HL-60/S4 treated with phorbol 12-myristate 13-acetate at 8.2 ng/mL for 4 days and 3 days (cell line): ENCODE data around the gene TXNDC5.
"Not testable (repeated sequence)": the region's sequence is repeated elsewhere in the genome, so short reads cannot be mapped to it uniquely, and the experiment has no call there.

Source experiments
- in situ Hi-C: fragments of 300-500 bp; cut with MboI; formaldehyde crosslinking; loops from 2 replicates; pipeline ENCODE4 v1.15.0; 2022; ENCODE audit warnings: low sequenced_read_pairs

Gene TXNDC5

DNA sequence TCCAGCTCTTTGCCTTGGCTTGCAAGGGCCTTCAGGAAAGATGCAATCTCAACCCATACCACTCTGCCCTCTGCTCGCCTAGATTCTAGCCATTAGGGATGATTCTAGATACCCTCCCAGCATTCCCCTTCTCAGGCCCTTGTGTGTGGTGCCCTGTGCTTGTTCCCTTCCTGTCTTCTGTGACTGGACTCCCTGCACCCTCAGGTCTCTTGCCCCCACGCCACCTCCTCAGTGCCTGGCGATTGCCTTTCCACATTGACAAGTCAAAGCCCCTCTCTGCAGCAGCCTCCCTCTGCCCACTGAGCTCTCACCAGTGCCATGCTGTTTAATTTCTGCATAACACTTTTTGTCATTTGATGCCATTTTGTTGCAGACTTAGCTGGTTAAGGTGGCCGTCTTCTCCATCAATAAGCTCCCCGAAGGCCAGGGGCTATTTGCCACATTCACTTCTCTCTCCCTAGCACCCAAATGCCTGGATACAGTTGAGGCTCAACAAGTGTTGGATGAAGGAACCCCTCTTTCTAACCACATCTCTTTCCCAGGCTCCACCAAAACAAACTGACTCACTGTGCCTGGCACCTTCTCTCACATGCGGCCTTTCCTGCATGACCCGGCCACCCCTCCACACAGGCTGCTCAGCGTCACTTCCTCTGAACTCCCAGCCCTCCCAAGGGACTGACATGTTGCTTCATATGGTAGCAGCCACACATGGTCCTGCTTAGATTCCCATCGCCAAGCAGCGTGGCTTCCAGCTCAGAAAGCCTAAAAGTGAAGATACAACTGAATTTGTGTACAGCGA is 4.6 kb upstream of the TXNDC5 start:
- in situ Hi-C loops, result no loop called here

DNA sequence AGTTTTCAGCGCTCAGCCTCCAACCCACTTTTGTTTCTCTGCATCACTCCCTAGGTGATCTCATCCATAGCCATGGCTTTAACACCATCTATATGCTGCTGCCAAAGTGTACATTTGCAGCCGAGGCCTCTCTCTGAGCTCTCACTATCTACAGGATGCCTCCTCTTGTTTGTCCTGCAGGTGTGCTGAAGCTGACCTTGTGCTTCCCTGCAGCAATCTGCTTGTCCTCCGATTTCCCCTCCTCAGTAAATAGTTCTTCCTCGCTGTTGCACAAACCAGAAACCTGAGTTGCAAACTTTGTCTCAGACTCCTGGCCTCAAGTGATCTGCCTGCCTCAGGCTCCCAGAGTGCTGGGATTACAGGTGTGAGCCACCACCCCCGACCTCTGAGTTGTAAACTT is 3.7 kb upstream of the TXNDC5 start:
- in situ Hi-C loops, result no loop called here

GRCh38 chr6:7912736-7913517 is 2.3 kb upstream of the TXNDC5 start:
- in situ Hi-C loops, result no loop called here

- in situ Hi-C loops, result no loop called here
These were observed 1.4 kb upstream of the TXNDC5 start for GRCh38 chr6:7912024-7912423.

DNA sequence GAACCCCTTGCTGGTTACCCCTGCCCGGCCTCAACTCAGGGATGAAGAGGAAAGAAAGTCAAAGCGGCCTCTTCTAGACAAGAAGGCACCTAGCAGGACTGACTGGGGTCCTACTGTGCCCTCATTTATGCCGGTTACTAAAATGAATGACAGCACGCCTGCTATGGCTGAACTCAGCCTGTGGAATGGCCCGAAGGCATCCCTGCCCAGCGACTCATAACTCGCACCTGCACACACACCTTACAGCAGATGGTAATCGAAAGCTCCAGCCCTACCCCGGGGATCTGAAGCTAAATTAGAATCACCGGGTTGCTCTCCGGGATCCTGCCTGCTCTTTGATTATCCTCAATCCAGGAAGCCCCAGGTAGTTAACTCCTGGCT is 747 bp upstream of the TXNDC5 start:
- in situ Hi-C loops, result no loop called here

- in situ Hi-C loops, result no loop called here
These were observed 312 bp downstream of the TXNDC5 start for GRCh38 chr6:7910298-7910653.

GRCh38 chr6:7909323-7910276 is 988 bp downstream of the TXNDC5 start:
- in situ Hi-C loops, result no loop called here

GRCh38 chr6:7907159-7907558 is 3.4 kb downstream of the TXNDC5 start:
- in situ Hi-C loops, result no loop called here

DNA sequence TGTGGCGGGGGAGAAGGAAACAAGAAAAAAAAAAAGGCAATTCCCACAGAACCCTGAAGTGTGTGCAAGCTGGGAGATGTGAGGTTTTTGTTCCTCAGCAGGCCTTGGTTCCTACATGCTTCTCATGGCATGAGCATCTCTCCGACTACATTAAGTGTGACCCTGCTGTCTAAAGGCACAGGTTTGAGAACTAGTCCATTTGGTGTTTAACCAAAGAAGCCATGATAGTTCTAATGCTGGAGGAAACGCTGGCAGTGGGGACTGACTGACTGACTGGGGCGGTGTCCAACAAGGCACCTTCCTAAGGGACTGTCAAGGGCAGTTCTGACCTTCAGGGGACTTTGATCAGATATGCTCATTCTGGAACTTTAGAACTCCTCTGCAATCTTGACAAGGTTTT is 3.8 kb downstream of the TXNDC5 start:
- in situ Hi-C loops, result no loop called here

- in situ Hi-C loops, result no loop called here
These were observed 5.2 kb downstream of the TXNDC5 start for GRCh38 chr6:7905416-7905815.

DNA sequence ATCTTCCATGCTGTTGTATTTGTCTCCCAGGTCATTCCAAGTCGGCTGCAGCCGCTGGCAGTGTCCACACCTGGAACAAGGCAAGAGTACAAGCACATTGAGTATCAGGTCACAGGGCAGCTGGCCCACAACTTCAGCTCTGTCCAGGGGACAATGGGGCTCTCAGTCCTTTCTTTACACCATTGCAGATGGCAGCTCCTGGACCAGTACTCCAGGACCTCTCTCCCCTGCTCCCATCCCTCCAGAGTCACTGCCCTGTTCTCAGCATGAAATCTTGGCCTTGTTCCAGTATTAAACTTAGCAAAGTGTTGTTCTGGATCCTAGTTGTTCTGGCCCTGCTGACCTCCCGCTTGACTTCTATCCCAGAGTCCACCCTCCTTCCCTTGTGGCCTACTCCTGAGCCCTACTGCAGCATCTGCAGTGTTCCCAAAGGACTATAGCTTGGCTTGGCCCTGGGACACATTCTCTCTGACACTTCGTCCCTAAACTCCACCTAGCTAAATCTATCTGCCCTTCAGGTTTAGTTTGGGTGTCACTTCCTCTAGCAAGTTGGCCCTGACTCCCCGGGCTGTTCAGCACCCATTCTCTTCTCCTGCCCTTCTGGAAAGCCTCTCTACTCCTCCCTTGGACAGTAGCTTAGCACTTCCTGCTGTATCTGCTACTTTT is 5.8 kb downstream of the TXNDC5 start:
- in situ Hi-C loops, result no loop called here

- in situ Hi-C loops, result no loop called here
These were observed 6.9 kb downstream of the TXNDC5 start for GRCh38 chr6:7903673-7904072.

DNA sequence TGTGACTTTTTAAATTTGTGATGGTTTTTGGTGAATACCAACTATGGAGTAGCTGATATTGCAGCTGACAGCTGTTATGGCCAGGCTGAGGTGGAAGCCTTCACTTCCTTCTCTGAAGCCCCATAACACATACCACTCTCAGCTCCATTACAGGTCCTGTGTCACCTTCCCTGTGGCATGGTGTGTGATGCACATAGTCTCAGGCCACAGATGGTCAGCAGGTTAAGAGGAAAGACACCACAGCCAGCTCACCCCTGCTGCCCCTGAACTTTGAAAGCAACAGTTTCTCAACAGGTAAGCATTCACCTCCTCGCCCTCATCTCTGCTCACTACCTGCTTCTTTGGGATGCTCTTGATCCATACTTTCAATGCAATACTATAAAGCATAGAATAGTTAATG is 7.7 kb downstream of the TXNDC5 start:
- in situ Hi-C loops, result no loop called here

DNA sequence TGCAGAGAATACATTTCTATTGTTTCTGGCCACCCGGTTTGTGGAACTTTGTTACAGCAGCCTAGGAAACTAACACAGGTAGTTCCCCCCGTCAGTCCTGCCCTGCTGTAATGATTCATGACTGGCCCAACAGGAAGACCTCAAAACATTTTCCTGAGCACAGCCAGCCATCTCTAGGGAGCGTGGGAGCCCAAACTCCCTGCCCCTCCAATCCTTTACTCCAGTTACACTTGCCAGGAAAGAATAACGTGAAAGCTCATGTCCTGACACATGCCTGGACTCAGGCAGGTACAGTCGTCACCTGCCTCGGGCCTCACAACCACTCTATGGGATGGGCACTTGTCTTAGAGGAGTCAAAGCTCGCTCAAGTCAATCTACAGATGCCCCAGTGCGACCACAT is 8.4 kb downstream of the TXNDC5 start:
- in situ Hi-C loops, result no loop called here

GRCh38 chr6:7901780-7902179 is 8.8 kb downstream of the TXNDC5 start:
- in situ Hi-C loops, result no loop called here

DNA sequence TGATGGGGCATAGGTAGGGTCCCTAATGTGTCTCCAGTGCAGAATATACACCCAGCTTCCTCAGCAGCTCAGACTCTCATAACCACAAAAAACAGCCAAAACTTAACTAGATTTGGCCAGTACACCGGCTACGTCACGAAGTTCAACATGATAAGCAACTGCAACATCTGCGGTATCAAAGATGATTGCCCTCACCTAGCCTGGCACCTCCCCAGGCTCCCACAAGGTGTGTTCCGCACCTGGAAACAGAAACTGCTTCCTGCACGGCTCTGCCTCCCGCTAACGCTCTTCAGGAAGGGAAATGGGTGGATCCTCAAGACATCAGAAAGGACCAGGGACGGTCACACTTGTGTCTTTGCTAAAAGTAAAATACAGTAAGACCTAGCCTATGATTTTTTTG is 9.5 kb downstream of the TXNDC5 start:
- in situ Hi-C loops, result no loop called here

DNA sequence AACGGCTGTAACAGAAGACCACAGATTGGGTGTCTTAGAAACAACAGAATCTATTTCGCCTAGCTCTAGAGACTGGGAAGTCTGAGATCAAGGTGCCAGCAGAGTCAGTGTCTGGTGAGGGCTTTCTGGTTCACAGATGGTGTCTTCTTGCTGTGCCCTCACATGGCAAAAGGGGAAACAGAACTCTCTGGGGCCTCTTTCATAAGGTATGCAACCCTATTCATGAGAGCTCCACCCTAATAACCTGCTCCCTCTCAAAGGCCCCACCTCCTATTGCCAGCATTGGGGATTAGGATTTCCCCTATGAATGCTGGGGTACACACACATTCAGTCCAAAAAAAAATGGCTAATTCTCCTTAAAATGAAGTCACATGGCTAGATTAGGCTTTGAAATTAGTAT is 10.0 kb downstream of the TXNDC5 start:
- in situ Hi-C loops, result no loop called here

DNA sequence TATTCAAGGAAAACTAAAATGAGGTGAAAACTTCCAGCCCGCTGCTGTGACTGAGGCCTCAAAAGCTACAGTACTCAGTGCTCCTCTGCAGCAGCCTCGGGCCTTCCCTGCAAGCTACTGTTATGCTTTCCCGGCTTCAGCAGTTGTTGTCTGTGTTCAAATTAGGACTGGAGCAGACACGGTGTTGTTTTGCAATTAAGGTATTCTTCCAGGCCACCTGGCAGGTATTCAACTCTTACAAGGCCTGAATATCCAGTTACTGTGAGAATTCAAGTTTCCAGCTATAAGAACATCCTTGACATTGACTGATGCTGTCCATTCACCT is 10.7 kb downstream of the TXNDC5 start:
- in situ Hi-C loops, result no loop called here

- in situ Hi-C loops, result no loop called here
These were observed 11.3 kb downstream of the TXNDC5 start for GRCh38 chr6:7899101-7899888.

- in situ Hi-C loops, result not testable (repeated sequence)
These were observed 12.4 kb downstream of the TXNDC5 start for GRCh38 chr6:7898193-7898586.
